ENCODE data around the gene SLC39A7.

- no peak for TF ChIP-seq FOS (IDR thresholded peaks at IDR 0.05; ENCODE audit: borderline replicate concordance, insufficient read depth, low read length)
- TF ChIP-seq CTCF (IDR thresholded peaks at IDR 0.05; ENCODE audit: extremely low read depth in 1 of 2, insufficient read depth in 1 of 2, low read depth in 1 of 2, low read length in 2 of 2), result no peak
- TF ChIP-seq POLR2AphosphoS5 (IDR thresholded peaks at IDR 0.05; ENCODE audit: insufficient read depth, low read depth, low read length), result no peak
- TF ChIP-seq MYC (IDR thresholded peaks at IDR 0.05; ENCODE audit: low read depth, low read length), result no peak
- no peak for TF ChIP-seq JUN (IDR thresholded peaks at IDR 0.05; ENCODE audit: borderline replicate concordance, insufficient read depth, insufficient read length, low read depth)
- TF ChIP-seq POLR2A (IDR thresholded peaks at IDR 0.05; ENCODE audit: low read depth, low read length), result no peak
Measured at GRCh38 chr6:33202799-33203198, 2.1 kb downstream of the SLC39A7 start.

All from endothelial cell of umbilical vein (primary cell).